CD4-positive, alpha-beta T cell treated with Interleukin-17A for 1 hour (primary cell): ENCODE data around the gene DND1.
"Not testable (repeated sequence)": the region's sequence is repeated elsewhere in the genome, so short reads cannot be mapped to it uniquely, and the experiment has no call there.

Source experiments
- DNase-seq: peaks from one replicate; pipeline ENCODE4 v3.0.0-alpha.2; 2020

The DND1 gene

DNA sequence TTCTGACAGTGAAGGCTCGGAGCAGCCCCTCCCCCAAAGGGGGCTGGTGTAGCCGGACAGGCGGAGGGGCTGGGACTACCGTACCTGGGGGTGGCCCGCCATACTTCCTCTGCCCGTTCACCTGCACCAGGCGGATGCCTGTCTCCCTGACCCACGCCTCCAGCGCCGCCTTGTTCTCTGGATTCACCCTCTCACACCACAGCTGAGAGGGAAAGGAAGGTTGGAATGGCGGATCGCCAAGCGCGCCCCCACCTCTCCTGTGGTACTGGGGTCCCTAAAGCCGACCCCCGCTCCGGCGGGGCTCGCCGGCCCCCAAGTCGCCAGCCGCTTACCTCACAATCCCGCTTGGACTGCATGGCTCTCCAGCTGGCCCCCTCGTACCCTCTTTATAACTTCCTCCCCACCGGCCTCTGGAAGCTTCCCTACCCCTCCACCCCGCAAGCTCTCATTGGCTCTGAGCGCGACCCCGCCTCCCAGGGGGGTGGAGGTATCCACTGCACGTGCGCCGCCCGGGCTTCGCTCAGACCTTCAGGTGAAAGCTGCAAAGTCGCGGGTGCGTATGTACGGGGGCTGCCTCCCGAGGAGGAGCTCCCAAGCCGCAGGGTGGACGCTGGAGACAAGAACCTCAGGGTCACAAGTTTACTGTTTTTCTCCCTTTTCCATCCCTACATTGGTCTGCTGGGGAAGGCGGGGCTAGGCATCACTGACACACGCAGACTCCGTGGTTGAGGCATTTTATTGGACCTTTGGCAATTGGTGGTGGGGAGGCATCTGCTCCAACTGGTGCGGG, at the start of gene DND1:
TSS of gene DND1 (minus strand) at position 390 of the 790 bp plus-strand sequence. CDS start at position 356, 34 bp downstream.
- no peak for DNase-seq

DNA sequence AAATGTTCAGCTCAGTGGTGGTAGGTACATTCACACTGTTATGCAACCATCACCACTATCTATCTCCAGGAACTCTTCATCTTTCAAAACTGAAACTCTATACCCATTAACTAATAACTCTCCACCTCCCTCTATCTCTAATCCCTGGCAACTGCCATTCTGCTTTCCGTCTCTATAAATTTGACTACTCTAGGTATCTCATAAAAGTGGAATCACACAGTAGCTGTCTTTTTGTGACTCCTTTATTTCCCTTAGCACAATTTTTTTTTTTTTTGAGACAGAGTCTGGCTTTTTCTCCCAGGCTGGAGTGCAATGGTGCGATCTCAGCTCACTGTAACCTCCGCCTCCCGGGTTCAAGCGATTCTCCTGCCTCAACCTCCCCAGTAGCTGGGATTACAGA, 48.0 kb upstream of the DND1 start:
- DNase-seq = not testable (repeated sequence)

DNA sequence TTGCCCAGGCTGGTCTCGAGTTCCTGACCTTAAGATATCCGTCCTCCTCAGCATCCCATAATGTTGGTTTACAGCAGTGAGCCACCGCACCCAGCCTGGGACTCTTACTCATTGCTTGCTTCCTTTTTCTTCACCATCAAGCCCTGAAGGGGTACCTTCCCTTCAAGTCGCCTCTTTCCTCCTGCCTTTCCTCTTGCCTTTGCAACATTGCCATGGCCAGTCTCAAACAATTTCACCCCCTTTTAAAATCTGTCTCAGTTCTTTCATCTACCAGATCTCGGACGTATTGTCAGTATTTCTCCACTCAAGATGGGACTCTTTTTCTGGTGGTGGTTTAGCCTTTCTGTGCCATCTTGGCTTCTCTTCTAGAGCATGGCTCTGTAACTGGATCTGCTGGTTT, 47.4 kb upstream of the DND1 start:
- DNase-seq = not testable (repeated sequence)

DNA sequence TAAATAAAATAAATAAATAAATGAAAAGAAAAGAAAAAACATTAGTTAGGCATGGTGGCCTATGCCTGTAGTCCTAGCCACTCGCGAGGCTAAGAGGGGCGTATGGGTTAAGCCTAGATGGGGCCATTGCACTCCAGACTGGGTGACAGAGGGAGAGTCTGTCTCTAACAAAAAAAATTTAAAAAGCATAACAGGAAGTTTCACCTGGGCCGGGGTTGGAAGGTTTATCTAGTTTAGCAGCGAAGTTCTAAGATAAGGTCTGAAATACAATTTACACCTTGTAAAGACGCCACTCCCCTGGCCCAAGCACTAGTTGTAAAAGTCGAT, 44.9 kb upstream of the DND1 start:
- no peak for DNase-seq

DNA sequence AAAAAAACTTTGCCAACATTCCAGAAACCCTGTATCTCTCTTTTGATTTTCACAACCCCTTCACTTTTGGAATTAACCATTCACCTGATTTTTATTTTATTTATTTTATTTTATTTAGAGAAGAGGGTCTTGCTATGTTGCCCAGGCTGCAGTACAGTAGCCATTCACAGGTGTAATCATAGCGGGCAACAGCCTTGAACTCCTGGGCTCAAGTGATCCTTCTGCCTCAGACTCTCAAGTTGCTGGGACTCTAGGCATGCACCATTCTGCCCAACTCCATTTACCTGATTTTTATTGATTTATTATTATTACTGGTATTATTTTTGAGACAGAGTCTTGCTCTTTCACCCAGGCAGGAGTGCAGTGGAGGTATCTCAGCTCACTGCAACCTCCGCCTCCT, 42.9 kb upstream of the DND1 start:
- not testable (repeated sequence) for DNase-seq

DNA sequence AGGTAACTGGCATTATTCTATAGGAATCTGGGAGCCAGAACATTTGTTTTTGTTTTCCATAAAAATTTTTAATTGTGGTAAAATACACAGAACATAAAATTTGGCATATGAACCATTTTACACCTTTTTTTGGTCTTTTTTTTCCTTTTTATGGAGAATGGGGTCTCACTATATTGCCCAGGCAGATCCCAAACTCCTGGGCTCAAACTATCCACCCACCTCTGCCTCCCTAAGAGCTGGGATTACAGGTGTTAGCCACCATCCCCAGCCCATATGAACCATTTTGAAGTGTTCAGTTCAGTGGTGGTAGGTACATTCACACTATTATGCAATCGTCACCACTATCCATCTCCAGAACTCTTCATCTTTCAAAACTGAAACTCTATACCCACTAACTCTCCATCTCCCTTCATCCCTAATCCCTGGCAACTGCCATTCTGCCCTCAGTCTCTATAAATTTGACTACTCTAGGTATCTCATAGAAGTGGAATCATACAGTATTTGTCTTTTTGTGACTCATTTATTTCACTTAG, 40.3 kb upstream of the DND1 start:
- DNase-seq = no peak

DNA sequence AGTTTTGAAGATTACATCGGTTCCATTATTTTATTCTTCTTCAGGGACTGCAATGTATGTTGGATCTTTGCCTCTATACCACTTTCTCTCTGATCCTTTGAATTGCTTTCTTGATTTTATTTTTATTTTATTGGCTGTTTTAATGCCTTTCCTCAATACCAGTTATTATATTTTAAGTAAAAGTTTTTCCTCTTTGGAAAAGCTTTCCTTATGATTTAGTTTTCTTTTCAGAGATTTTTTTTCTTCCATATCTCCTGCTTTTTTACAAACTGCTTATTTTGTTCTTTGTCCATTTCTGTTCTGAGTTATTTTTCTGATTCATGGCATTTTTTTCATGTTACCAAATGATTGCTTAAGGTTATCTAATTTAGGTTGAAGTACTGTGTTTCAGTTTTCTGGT, 38.4 kb upstream of the DND1 start:
- DNase-seq = no peak

DNA sequence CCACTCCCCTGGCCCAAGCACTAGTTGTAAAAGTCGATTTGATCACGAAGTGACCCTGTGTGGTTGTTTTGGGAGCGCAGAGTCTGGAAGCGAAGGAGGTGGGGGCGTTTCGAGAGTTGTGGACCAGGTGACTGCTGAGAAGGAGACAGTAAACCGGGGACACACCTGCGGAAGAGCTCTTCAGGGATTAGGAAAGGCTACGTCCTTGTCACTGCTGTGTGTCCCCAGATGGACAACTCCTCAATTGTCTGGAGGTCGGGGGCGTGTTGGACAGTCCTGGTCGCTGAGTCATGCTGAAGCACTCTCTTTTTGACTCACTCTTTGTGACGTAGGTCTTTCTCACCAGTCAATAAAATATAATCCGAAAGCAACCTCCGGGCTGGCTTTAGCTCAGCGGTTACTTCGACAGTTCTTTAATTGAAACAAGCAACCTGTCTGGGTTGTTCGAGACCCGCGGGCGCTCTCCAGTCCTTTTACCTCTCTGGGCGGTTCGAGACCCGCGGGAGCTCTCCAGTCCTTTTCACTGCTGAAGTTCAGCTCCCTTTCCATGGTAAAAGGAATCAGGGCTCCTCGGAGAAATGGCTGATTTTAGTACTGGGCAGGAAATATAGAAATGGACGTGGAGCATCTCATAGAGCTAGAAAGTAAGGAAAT, 37.6 kb upstream of the DND1 start:
- peak; percentile 97 for DNase-seq

DNA sequence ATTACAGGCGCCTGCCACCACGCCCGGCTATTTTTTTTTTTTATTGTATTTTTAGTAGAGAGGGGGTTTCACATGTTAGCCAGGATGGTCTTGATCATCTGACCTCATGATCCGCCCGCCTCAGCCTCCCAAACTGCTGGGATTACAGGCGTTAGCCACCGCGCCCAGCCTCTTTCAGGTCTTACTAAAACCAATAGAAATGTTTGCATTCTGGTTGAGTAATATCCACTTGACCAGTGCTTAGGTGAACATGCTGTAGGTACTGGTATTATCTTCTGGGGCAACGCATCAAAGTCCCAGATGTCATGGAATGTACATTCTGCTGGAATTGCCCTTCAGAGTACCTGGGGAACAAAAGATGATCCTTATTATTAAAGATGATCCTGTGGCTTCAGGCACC, 35.4 kb upstream of the DND1 start:
- not testable (repeated sequence) for DNase-seq

DNA sequence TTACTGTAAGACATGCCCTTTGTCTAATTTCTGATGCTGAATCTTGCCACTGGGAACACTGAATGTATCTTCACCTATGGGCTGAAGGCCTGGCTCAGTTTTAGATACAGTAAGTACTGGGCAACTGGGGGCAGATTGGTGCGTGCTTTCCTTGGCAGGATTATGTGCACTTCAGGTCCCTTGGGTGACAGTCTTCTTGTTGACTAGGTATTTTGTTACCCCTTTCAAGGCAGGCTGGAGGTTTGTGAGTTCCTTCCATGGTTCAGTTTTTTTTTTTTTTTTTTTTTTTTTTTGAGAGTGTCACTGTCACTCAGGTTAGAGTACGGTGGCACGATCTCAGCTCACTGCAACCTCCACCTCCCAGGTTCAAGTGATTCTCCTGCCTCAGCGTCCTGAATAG, 34.4 kb upstream of the DND1 start:
- DNase-seq = no peak

DNA sequence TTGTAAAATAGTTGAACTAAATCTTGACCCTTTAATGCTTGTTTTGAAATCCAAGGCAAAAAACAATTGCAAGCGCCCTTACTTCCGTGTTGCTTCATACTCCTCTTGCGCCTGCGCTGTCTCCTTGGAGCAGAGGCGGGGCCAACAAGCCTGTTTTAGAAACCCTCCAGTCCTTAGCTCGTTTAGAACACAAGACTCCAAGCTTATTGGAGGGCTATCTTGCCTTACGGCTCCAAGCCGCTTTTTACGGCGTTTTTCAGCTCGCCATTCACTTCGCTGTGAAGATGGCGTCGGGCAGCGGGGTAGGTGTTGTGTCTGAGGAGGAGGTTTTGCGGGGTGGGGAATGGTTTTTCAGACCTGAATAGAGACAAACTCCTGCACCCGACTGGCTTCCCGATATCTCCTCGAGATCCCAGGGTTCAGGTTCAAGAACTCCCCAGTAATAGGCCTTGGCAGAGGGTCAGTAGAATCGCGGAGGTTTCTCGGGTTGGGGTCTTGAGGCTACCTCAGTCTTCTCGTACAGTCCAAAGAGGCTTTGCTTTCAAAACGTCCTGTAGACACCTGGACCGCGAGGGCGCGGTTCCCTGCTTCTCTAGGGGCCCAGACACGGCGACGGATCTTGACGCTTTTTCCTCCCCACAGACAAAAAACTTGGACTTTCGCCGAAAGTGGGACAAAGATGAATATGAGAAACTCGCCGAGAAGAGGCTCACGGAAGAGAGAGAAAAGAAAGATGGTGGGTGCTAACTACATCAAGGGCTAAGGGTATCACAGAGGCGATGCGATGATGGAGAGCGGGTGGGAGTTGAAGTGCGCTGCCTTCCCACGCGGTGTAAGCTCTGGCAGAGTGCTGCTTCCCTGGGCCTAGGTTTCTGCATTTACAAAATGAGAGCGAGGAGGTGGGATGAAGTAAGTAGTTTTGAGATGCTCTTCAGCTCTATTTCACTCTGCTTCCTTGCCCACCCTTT, 27.1 kb upstream of the DND1 start, which contains the start of gene ZMAT2:
TSS of gene ZMAT2 (plus strand) at position 271 of the 968 bp plus-strand sequence. CDS start at position 285, 14 bp downstream.
- peak; percentile 97 for DNase-seq

DNA sequence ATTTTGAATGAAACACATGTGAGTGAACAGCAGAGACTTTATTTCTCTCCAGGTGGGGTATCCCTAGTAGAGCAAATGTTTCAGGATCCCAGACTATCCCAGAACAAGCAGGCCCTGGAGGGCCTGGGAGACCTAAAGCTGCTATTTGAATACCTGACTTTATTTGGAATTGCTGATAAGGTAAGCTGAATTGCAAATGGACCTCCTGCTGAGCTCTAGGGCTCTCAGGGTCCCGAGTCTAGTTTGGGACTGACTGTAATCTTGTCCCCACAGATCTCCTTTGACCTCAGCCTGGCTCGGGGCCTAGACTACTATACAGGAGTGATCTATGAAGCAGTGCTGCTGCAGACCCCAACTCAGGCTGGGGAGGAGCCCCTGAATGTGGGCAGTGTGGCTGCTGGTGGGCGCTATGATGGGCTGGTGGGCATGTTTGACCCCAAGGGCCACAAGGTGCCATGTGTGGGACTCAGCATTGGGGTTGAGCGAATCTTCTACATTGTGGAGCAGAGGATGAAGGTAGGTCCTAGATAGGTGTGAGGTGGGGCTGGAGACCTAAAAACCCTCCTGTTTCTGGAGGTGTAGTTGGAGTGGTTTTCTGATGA, 23.6 kb upstream of the DND1 start:
- DNase-seq = no peak

DNA sequence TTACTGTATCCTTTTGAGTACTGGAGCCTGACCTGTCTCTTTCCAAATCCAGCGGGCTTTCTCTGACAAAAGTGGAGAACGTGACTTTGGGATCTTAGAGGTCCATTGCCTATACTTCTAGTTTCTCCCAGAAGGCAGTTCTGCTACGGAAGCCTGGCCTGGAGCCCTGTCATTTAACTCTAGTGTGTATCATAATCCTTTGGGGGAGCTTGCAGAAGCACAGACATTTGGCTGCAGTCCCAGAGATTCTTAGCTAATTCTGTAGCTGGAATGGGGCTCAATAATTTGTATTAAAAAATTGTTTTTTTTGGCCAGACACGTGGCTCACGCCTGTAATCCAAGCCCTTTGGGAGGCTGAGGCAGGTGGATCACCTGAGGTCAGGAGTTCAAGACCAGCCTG, 20.9 kb upstream of the DND1 start:
- DNase-seq = no peak

DNA sequence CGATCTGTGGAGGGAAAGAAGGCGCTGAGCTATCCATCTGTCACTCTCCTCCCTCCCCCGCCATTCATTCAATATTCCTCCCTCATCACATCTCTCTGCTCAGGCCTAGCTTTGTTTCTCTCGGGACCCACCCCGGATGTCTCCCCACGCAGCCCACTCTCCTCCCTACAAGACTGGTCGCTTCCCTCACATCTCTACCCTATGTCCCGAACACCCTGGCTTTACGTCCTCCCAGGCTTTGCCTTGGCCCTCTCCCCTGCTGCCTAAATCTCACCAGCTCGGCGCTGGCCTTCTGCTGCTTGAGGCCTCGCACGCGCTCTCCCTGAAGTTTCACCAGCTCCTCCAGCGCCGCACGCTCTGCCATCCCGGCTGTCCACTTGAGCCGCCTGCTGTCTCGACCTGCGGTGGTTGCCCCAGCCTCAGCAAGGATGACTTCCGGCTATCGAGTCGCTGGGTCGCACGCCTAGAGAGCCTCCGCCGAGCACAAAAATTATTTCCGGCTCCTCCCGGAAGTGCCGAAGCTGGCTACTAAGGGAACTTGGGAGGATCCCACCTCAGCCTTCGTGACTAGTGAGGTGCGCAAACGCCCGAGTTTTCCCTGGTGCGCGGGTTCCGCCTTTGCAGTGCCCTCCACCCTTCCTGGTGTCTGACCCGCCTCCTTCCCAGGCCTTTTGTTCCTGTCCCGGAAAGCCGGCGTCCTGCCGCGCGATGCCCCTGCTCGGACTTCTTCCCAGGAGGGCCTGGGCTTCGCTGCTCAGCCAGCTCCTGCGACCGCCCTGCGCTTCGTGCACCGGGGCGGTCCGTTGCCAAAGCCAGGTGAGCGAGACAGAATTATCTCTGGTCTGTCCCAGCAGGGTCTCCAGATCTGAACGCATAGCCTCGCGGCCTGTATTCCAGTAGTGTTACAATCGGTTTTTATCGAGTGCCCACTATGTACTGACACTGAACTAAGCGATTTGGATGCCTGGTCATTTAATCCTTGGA, 17.9 kb upstream of the DND1 start, which contains the start of the genes HARS1 and HARS2:
TSS of gene HARS1 (minus strand) at position 430 of the 984 bp plus-strand sequence. CDS start at position 364, 66 bp downstream.
TSS of gene HARS2 (plus strand) at position 515 of the 984 bp plus-strand sequence. CDS start at position 709, 194 bp downstream.
- peak; percentile 89 for DNase-seq

DNA sequence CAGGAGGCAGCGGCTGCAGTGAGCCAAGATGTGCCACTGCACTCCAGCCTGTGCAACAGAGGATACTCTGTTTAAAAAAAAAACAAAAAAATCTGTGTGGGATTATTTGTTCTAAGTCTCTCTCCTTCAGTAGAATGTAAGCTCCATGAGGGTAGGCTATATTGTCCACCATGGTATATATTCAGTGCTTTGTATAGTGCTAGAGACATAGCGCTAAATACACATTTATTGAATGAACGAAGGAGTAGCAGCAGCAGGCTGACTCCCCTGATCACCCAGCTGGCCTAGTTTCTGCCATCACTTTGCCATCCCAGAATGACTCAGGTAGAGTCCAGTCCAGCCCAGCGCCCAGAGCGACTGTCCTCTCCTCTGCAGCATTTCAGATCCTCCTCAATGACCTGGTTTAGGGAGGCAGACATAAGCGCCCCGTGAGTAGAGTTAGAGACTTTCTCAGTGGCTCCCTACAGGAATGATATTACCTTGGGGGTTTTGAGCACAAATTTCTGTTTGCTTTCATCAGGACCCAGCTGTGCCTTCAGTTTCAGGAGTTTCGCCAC, 17.1 kb upstream of the DND1 start:
- DNase-seq = no peak

DNA sequence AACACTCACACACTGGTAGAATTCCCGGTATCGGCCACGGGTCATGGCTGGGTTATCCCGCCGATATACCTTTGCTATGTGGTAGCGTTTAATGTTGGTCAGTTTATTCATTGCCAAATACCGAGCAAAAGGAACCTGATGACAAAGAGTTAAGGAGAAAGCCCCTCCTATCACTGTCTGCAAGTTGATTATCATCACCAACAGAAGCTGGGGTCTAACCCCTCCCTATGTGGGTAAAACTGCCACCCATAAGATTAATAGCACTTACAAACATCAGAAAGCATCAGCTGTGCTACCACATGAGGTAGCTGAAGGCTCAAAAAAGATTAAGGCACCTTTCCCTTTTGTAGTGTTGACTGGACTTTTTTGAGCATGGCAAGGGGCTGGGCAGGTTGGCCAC, 5.6 kb upstream of the DND1 start:
- no peak for DNase-seq

DNA sequence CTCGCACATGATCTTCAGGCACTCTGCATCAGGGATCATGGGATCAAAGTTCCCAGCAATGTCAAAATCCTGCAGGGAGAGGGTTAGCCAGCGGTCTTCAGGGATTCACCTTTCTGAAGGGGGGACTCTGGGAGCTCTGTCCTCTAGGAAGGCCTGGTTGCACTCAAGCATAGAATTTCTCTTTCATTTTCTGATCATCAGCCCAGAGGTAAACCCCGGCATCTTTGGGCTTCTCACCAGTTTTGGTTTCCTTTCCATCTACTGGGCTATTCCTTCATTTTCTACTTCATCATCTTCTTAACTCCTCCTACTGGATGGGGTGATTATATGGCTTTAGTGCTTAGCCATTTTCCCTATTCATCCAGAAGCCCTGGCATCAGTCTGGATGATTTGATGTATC, 4.6 kb upstream of the DND1 start:
- no peak for DNase-seq

DNA sequence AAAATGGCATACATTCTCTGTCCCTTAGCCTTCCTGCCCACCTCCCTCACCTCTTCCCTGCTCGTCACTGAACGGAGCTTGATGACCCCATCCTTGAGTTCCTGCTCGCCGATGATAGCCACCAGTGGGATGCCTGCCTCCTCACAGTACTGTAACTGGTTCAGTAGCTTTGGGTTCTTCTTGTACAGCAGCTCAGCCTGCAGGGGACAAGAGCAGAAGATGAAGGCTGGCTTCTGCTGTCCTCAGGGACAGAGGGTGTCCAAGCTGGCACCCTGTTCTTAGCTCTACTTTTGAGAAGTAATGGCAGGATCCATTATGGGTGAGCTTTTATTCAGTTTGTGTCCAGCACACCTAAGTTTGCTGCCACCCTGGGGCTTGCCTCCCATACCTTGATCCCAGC, 1.3 kb upstream of the DND1 start:
- no peak for DNase-seq

DNA sequence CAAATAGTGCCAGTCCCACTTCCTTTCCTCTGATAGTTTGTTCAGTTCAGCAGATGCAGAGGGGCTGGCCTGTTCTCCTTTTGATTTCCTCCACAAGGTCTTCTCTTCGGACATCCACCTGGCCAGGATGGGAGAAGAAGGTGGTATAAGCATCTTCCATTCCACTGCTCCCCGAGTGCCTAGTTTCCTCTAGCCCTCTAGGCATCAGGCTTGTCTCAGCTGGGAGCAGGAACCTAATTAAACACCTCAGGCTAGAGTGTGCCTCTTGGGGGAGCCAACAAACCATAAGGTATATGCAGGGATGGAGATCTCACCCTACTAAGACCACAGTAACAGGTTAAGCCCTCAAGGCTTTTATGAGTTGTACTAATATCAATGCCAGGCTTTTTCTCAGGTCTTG, 835 bp upstream of the DND1 start:
- DNase-seq = no peak

DNA sequence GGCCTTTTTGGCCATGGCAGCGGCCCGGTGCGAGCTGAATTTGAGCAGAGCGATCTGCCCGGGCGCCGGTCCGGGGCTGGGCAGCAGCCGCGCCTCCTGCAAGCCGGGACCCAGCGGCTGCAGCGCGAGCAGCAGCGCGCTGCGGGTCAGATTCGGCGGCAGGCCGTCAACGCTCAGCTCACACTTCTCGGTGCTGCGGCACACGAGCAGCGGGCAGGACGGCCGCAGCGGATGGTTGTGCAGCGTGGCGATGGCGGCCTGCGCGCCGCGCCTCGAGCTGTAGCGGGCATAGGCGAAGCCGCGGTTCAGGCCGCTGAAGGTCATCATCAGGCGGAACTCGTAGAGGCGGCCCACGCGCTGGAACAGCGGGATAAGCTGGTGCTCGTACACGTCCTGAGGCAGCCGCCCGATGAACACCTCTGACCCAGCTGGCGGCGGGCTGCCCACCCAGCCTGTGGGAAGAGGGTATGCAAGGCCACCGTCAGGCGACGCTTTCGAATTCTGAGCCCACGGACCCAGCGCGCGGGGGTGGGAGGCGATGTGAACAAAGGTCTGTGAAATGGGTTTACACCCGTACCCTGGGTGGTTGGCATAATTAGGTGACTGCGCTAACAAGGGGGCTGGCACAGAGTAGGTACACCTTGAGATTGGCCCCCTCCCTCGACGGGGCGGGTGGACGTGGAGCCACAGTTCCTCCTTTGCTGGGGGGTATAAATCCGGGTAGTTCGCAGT, 755 bp downstream of the DND1 start:
- DNase-seq = no peak
